HG03342 (cell line): Measurements from ENCODE around the gene PTTG1IP.

Experiments
- ATAC-seq: cut with Tn5 transposase; IDR thresholded peaks from one replicate; pipeline ENCODE4 v1.9.1; 2021; ENCODE audit warnings: mild to moderate bottlenecking, moderate library complexity; ENCODE audit not compliant: unreplicated experiment

PTTG1IP gene

GRCh38 chr21:44869781-44870747 is 3.4 kb downstream of the PTTG1IP start:
- ATAC-seq = no peak

- ATAC-seq = no peak
These were observed 4.8 kb downstream of the PTTG1IP start for GRCh38 chr21:44868707-44869106.

GRCh38 chr21:44867999-44868700 is 5.3 kb downstream of the PTTG1IP start:
- ATAC-seq = no peak

- ATAC-seq = no peak
These were observed 6.0 kb downstream of the PTTG1IP start for GRCh38 chr21:44867464-44867863.

GRCh38 chr21:44866780-44867179 is 6.7 kb downstream of the PTTG1IP start:
- no peak for ATAC-seq

GRCh38 chr21:44865561-44866280 is 7.8 kb downstream of the PTTG1IP start:
- no peak for ATAC-seq

- ATAC-seq = no peak
These were observed 10.4 kb downstream of the PTTG1IP start for GRCh38 chr21:44862869-44863685.

GRCh38 chr21:44858791-44859190 is 14.7 kb downstream of the PTTG1IP start:
- no peak for ATAC-seq

- no peak for ATAC-seq
These were observed 15.2 kb downstream of the PTTG1IP start for GRCh38 chr21:44858291-44858690.

- ATAC-seq = no peak
These were observed 16.2 kb downstream of the PTTG1IP start for GRCh38 chr21:44857127-44857892.

- ATAC-seq = no peak
These were observed 17.4 kb downstream of the PTTG1IP start for GRCh38 chr21:44856131-44856530.

GRCh38 chr21:44855572-44855971 is 17.9 kb downstream of the PTTG1IP start:
- ATAC-seq = no peak

GRCh38 chr21:44854664-44855446 is 18.6 kb downstream of the PTTG1IP start:
- no peak for ATAC-seq

- no peak for ATAC-seq
These were observed 19.2 kb downstream of the PTTG1IP start for GRCh38 chr21:44854391-44854663.

GRCh38 chr21:44853601-44854390 is 19.7 kb downstream of the PTTG1IP start:
- ATAC-seq = no peak

GRCh38 chr21:44850905-44851657 is 22.4 kb downstream of the PTTG1IP start:
- ATAC-seq = no peak

GRCh38 chr21:44850208-44850800 is 23.2 kb downstream of the PTTG1IP start:
- ATAC-seq = no peak
